Right kidney (tissue), 1 donor: ENCODE measurements around the gene GALNT14.
"Not testable (repeated sequence)": the region's sequence is repeated elsewhere in the genome, so short reads cannot be mapped to it uniquely, and the experiment has no call there.

ENCODE experiments used
- DNase-seq: peaks from one replicate; pipeline ENCODE4 v3.0.0-alpha.2; 2016

GALNT14 gene

DNA sequence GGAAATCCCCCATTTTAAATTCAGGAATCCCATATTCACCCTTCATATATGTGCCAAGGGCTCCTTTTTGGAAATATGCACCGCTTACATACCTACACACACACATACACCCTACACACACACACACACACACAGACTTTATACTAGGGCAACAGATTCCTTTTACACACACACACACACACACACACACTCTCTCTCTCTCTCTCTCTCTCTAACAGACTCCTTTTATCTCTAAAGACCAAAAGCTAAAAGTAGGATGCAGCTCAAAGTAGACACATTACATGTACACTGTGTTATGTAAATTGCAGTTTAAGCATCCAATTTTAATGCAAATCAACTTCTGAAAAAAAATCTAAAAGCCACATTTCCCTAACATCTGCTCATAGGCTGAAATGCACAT, 200.0 kb downstream of the GALNT14 start:
- no peak for DNase-seq

DNA sequence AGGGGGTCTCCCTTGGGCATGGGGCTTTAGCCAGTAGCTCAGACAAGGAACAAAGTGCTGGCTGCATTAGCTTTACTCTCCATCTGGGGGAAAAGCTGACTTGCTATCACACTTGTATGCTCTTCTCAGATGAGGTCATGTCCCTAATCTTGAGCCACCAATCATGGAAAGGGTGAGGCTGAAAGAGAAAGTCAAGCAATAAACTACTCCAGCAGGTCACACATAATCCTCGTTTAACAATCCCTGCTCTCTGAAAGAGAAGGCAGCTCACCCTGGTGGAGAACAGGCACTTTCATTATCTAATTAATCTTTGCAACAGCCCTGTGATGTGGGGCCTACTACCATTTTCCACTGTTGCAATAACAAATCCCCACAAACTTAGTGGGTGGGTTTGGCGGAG, 201.3 kb downstream of the GALNT14 start:
- no peak for DNase-seq

DNA sequence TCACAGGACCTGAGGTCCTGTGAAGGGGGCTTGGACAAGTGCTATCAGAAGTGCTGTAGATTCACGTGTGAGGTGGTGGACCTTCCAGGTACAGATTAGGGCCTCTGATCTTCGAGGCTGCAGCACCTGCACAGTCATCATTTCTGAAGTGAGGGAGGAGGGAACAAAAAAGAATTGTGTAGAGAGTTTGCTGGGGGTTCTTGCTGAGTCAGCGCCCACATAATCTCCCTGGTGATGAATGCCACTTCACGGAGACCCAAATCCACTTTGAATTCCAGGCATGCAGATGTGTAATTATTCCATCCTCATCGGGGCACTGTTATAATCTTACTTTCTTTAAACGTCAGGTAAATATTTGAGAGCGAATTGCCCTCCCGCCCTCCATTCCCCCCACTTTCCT, 202.4 kb downstream of the GALNT14 start:
- no peak for DNase-seq

GRCh38 chr2:30934066-30934465, 204.2 kb downstream of the GALNT14 start:
- DNase-seq, result no peak

- no peak for DNase-seq
These were observed 204.7 kb downstream of the GALNT14 start for GRCh38 chr2:30933496-30933895.

- no peak for DNase-seq
These were observed 205.4 kb downstream of the GALNT14 start for GRCh38 chr2:30932870-30933269.

- no peak for DNase-seq
These were observed 206.3 kb downstream of the GALNT14 start for GRCh38 chr2:30931841-30932407.

DNA sequence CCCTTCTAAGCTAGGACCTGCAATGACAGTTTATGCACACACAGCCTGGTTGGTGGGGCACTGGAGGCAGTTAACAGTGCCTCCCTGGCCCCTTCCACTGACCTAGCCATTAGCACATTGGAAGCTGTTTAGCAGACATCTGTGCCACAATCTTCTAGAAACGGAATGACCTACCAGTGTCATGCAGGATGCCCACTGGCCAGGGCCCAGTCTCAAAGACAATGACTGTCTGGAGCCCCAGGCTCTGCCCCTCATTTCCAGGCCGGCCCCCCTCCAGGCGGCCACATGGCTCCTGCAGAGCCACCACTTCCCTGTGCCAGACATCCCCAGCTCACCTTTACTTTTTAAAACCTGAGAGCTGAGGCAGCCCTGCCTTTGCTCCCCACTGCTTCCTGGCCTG, 207.5 kb downstream of the GALNT14 start:
- no peak for DNase-seq

DNA sequence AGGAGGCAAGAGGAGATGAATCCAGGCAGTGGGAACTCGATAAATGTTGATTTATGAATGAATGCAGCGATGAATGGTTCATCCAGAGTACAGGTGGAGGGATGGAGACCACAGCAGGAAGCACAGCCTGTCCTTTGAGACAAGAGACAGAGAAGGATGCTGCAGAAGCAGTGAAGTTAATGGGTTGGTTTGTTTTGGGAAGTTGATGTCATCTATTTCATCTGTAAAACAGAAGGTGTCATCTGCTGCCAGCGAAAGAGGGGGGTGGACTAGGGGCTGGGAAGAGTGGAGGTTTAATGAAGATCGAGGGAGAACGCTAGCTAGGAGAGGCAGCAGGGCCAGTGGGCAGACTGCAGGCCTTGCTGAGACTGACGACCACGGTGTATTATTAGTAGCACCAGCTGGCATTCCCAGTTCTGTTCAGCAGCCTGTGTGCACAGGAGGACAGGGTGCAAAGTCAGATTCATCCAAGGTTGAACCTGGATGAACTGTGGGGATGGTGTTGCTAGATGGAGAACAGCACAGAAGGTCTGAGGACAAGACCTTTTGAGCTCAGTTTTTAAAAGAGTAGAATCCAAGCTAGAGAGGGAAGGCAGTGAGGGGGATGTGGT, 210.7 kb downstream of the GALNT14 start:
- DNase-seq, result no peak

GRCh38 chr2:30926606-30927005, 211.6 kb downstream of the GALNT14 start:
- no peak for DNase-seq

GRCh38 chr2:30923623-30924022, 214.6 kb downstream of the GALNT14 start:
- DNase-seq, result no peak

- no peak for DNase-seq
These were observed 217.7 kb downstream of the GALNT14 start for GRCh38 chr2:30920511-30920910.

GRCh38 chr2:30915486-30915885, 222.8 kb downstream of the GALNT14 start:
- DNase-seq, result peak; percentile 34

DNA sequence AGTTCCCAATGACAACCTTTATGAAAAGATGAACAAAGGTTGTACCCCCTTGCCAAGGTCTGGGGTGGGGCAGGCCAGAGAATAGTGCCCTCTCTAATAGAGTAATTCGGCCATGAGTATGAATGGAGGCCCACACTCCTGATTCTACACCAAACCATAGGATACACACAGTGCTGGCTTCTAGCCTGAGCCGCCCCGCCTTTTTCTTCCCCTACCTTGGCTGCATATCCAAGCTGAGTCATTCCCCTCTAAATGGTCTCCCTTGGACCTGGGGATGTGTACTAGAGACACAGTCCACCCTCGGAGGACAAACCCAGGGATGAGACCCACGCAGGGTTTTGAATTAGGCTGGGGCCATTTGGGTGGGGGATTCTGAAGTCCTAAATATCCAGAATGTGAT, 223.8 kb downstream of the GALNT14 start:
- DNase-seq, result no peak

DNA sequence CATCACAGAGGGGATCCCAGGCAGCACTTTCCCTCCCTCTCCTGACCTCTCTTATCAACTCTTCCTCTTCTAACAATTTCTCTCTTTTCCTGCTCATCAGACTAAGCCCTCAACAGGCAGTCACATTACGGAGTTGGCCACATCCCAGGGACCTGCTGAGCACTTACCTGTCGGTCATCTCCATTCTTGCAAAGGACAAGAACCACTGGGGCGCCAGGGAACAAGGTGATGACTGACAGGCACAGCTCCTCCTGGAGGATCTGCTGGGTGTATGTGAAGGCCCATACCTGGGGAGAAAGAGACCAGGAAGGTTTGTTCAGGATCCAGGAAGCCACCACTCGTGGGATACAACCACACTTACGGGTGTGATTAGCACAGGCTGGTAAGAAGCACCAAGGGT, 226.2 kb downstream of the GALNT14 start:
- DNase-seq, result no peak

- no peak for DNase-seq
These were observed 226.9 kb downstream of the GALNT14 start for GRCh38 chr2:30911327-30911726.

GRCh38 chr2:30910686-30911085, 227.6 kb downstream of the GALNT14 start:
- DNase-seq, result no peak

GRCh38 chr2:30904437-30904836, 233.8 kb downstream of the GALNT14 start:
- DNase-seq, result not testable (repeated sequence)

- no peak for DNase-seq
These were observed 234.9 kb downstream of the GALNT14 start for GRCh38 chr2:30903326-30903725.

DNA sequence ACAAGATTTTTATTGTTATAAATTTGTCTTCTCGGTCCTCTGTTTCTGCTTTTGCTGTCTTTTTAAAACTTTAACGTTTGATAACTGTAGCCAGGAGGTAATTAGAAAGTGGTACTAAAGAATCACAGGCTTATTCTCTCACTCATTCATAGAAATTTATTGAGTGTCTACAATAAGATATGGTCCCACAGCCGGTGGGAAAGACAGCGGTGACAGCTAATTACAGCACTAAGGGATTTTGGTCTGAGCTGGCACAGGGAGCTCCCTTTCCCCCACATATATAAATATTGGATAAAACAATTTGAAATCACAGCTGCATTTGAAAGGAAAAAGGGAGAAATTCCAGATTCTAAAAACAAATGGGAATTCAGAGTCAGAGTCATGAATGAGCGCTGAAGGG, 237.9 kb downstream of the GALNT14 start:
- no peak for DNase-seq

- no peak for DNase-seq
These were observed 238.7 kb downstream of the GALNT14 start for GRCh38 chr2:30899516-30900054.

GRCh38 chr2:30897539-30897938, 240.7 kb downstream of the GALNT14 start:
- DNase-seq, result no peak

DNA sequence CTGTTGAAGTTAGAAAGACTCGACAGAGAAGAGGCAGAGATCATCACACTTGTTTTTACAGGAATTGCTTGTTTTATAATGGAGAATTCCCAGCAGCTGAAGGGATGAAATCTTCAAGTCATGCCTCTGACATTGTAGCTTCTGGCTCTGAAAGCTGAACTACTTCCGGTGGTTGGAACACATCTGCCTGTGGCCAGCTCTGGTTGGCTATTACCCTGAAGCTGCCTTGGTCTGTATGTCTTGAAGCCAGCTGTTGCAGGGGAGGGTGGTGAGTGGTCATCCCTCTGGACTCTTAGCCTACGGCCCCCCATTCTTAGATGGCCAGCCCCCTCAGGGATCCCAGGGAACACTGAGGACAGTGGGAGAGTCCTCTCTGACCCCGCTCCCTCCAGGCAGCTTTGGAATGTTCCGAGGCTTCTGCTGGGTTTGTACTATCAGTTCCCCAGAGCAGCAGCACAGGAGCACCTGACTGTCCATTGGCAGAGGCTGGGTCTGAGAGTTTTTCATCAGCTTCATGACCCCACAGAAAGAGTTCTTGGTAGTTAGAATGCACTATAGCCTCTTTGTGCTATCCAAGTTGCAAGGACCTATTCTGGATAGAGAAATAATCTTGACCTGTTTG, 243.6 kb downstream of the GALNT14 start:
- no peak for DNase-seq

GRCh38 chr2:30888852-30889409, 249.3 kb downstream of the GALNT14 start:
- DNase-seq, result no peak
